T-helper 1 cell (primary cell): ENCODE measurements around the gene GATAD2A.
"Not testable (repeated sequence)": the region's sequence is repeated elsewhere in the genome, so short reads cannot be mapped to it uniquely, and the experiment has no call there.

Source experiments
- DNase-seq, 5 donors: peaks; one replicate each; pipeline ENCODE4 v3.0.0-alpha.2; 2012 to 2020

Gene GATAD2A

GRCh38 chr19:19388568-19389555 lies 16.6 kb upstream of the GATAD2A start:
- no peak for DNase-seq

GRCh38 chr19:19389683-19390082 lies 15.8 kb upstream of the GATAD2A start:
- not testable (repeated sequence) for DNase-seq

- not testable (repeated sequence) for DNase-seq
These were observed 11.1 kb upstream of the GATAD2A start for GRCh38 chr19:19394333-19394732.

- no peak for DNase-seq
These were observed 5.6 kb upstream of the GATAD2A start for GRCh38 chr19:19399733-19400433.

- no peak for DNase-seq
These were observed 2.7 kb upstream of the GATAD2A start for GRCh38 chr19:19402656-19403372.

GRCh38 chr19:19403373-19403901 lies 2.0 kb upstream of the GATAD2A start:
- no peak for DNase-seq

GRCh38 chr19:19405971-19406877 lies 749 bp downstream of the GATAD2A start:
- peak; percentile 25 to 59 (median 32) for DNase-seq

- DNase-seq: peak in 4 of 5 donors; percentile 19 to 66 (median 28)
These were observed 1.6 kb downstream of the GATAD2A start for GRCh38 chr19:19406878-19407632.

GRCh38 chr19:19407633-19407930 lies 2.1 kb downstream of the GATAD2A start:
- DNase-seq: no peak

- no peak for DNase-seq
These were observed 3.7 kb downstream of the GATAD2A start for GRCh38 chr19:19409205-19409604.

- no peak for DNase-seq
These were observed 4.2 kb downstream of the GATAD2A start for GRCh38 chr19:19409631-19410030.

- DNase-seq: peak in 1 of 5 donors; percentile 54
These were observed 5.4 kb downstream of the GATAD2A start for GRCh38 chr19:19410553-19411550.

- no peak for DNase-seq
These were observed 10.8 kb downstream of the GATAD2A start for GRCh38 chr19:19416280-19416679.

- no peak for DNase-seq
These were observed 11.6 kb downstream of the GATAD2A start for GRCh38 chr19:19417046-19417445.

GRCh38 chr19:19417628-19418245 lies 12.3 kb downstream of the GATAD2A start:
- no peak for DNase-seq

GRCh38 chr19:19418555-19419260 lies 13.2 kb downstream of the GATAD2A start:
- no peak for DNase-seq

GRCh38 chr19:19420570-19421298 lies 15.3 kb downstream of the GATAD2A start:
- no peak for DNase-seq

GRCh38 chr19:19421299-19421696 lies 15.8 kb downstream of the GATAD2A start:
- DNase-seq: no peak
